ENCODE data around the gene PARM1. TPM values are rescaled to one million over a fixed set of nuclear protein-coding genes. Genes with fewer than 3 reads are reported as not detected.
A peak's percentile ranks its signal among the peaks of the same experiment; 100 is the strongest.

Gene PARM1
- total and polyA plus RNA-seq, 8 donors, result 29.4 to 140 (median 54.4) TPM

DNA sequence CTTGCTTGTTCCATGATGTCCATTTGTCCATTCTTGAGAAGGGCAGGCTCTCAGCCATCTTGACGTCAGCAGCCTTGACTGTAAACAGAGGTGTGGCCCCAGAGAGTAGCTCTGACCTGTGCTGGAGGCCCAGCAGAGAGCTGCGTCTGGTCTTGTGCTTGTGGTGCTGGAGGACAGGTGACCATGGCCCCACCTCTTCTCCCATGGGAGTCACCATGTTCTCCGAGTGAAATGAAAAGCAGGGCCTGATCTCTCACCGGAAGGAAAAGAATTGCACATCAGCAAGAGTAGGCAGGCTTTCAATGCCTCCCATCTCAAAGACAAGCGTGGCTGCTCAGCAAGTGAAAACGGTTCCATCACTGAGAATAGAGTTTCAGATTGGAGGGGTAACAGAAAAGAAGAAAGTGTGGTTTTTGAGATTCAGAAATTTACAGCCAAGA lies 11.5 kb downstream of the PARM1 start:
- TF ChIP-seq, protein P1, sequence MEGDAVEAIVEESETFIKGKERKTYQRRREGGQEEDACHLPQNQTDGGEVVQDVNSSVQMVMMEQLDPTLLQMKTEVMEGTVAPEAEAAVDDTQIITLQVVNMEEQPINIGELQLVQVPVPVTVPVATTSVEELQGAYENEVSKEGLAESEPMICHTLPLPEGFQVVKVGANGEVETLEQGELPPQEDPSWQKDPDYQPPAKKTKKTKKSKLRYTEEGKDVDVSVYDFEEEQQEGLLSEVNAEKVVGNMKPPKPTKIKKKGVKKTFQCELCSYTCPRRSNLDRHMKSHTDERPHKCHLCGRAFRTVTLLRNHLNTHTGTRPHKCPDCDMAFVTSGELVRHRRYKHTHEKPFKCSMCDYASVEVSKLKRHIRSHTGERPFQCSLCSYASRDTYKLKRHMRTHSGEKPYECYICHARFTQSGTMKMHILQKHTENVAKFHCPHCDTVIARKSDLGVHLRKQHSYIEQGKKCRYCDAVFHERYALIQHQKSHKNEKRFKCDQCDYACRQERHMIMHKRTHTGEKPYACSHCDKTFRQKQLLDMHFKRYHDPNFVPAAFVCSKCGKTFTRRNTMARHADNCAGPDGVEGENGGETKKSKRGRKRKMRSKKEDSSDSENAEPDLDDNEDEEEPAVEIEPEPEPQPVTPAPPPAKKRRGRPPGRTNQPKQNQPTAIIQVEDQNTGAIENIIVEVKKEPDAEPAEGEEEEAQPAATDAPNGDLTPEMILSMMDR (IDR thresholded peaks at IDR 0.05), result no peak
- peak; percentile 82 for ATAC-seq
- Histone ChIP-seq H3K4me1 (peaks cover 0 to 3% of the 10 kb centered on the region in 2 donors), H3K36me3 (no peaks in the 10 kb centered on the region), H3K27me3 (no peaks in the 10 kb centered on the region), H3K4me3 (no peak overlapping the region), H3K9me3 (no peaks in the 10 kb centered on the region), H3K27ac (peak overlapping the region in 1 of 2 donors; percentile 4)
- peak in 1 of 4 donors; percentile 76 for DNase-seq
- intact Hi-C loops (cut with DNase I), result no loop called here

DNA sequence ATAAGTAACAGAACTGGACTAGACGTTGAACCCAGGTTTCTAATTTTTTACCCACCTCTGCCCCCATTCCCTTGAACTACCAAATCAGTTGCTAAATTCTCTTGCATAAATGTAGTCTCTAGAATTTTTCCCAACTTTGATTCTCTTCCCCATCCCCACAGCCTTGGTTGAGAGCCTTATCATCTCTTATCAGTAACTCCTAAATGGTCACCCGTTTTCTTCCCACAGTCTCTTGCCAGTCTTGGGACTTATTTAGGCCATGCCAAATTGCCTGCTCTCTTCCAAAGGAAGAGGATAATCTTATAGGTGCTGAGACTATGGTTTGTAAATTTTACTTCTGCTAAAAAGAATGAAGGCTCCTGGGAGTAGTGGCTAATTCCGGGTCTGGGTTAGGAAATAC lies 13.3 kb downstream of the PARM1 start:
- no peak for ATAC-seq
- DNase-seq, result no peak
- Histone ChIP-seq H3K4me1 (peaks cover 0 to 3% of the 10 kb centered on the region in 2 donors), H3K27ac (no peak overlapping the region), H3K27me3 (no peaks in the 10 kb centered on the region), H3K36me3 (no peaks in the 10 kb centered on the region), H3K4me3 (no peak overlapping the region), H3K9me3 (no peaks in the 10 kb centered on the region)
- intact Hi-C loops (cut with DNase I), result no loop called here
- TF ChIP-seq, protein P1 (IDR thresholded peaks at IDR 0.05), result no peak

DNA sequence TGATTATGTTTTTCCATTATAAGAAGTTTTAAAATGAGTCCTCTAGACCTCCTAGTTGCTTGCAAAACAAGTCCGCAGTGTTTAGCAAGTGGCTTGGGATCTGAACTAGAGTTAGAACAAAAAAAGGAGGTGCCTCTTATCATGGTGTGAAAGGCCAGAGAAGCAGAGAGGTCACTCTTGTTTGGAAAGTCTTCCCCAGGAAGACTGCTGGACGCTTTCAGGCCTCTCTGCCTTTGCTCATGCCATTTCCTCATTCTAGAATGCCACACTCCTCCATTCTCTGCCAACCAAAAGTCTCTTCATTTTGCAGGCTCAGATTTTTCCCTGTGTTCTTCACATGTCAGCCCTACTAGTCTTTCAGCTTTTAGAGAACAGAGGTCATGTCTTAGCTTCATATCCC lies 14.9 kb downstream of the PARM1 start:
- H3K27me3 ChIP-seq, result no peaks in the 10 kb centered on the region
- intact Hi-C loops (cut with DNase I), result no loop called here
- ATAC-seq, result peak; percentile 51
- TF ChIP-seq, protein P1 (IDR thresholded peaks at IDR 0.05), result no peak
- no peak overlapping the region for H3K4me3 ChIP-seq
- no peaks in the 10 kb centered on the region for H3K9me3 ChIP-seq
- no peak for DNase-seq
- peak overlapping the region in 1 of 2 donors; percentile 63 for H3K27ac ChIP-seq
- H3K4me1 ChIP-seq, result peaks cover 0 to 3% of the 10 kb centered on the region in 2 donors
- no peaks in the 10 kb centered on the region for H3K36me3 ChIP-seq

DNA sequence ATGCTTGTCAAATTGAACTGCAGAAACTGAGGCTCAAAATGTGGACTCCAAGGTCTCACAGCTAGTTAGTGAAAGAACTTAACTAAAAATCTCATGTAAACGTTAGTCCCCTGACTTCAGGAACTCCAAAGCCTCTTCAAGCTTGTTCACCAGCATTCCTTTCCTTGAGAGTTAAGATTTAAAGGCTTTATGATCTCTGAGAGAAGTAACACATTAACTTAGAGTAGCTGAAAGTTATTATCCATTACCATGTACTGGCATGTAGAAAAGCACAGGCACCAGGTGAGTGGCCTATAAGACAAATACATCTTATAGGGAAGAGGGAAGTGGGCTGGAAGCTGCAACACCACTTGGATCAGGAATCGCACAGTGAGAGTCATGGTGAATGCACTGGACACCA lies 15.3 kb downstream of the PARM1 start:
- TF ChIP-seq, protein P1 (IDR thresholded peaks at IDR 0.05), result no peak
- Histone ChIP-seq H3K27ac (peak overlapping the region; percentile 20 to 63), H3K9me3 (no peaks in the 10 kb centered on the region), H3K4me3 (no peak overlapping the region), H3K36me3 (no peaks in the 10 kb centered on the region), H3K27me3 (no peaks in the 10 kb centered on the region), H3K4me1 (peaks cover 0 to 3% of the 10 kb centered on the region in 2 donors)
- ATAC-seq (peak; percentile 77), DNase-seq (peak in 2 of 4 donors; percentile 22 to 70)
- intact Hi-C loops (cut with DNase I), result no loop called here

DNA sequence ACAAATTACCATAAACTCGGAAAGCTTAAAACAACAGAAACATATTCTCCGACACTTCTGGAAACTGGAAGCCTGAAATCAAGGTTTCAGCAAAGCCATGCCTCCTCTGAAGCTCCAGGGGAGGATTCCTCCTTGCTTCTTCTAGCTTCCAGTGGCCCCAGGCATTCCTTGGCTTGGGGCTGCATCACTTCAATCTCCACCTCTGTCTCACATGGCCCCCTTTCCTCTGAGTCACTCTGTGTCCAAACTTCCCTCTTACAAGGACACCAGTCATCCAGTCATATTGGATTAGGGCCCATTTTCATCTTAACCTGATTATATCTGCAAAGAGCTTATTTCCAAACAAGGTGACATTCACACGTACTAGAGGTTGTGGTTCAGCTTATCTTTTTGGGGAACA lies 17.3 kb downstream of the PARM1 start:
- ATAC-seq, result no peak
- H3K36me3 ChIP-seq, result no peaks in the 10 kb centered on the region
- H3K4me3 ChIP-seq, result no peak overlapping the region
- intact Hi-C loops (cut with DNase I), result no loop called here
- TF ChIP-seq, protein P1 (IDR thresholded peaks at IDR 0.05), result no peak
- H3K9me3 ChIP-seq, result no peaks in the 10 kb centered on the region
- no peak overlapping the region for H3K27ac ChIP-seq
- no peaks in the 10 kb centered on the region for H3K27me3 ChIP-seq
- H3K4me1 ChIP-seq, result no peaks in the 10 kb centered on the region
- no peak for DNase-seq
